ENCODE data around the gene LEMD3. TPM values are rescaled to one million over a fixed set of nuclear protein-coding genes. Genes with fewer than 3 reads are reported as not detected.

Gene LEMD3
- total RNA-seq, 1 donor from 2014 or later = 44.4 TPM

GRCh38 chr12:65257986-65258385 is 88.6 kb downstream of the LEMD3 start:
- no peak overlapping the region for H3K27ac Mint-ChIP-seq
- no peaks in the 10 kb centered on the region for H3K27me3 Mint-ChIP-seq (ENCODE audit: low read depth)

GRCh38 chr12:65259501-65259900 is 90.1 kb downstream of the LEMD3 start:
- H3K4me1 Mint-ChIP-seq = no peaks in the 10 kb centered on the region
- peaks cover 19% of the 10 kb centered on the region for H3K9me3 Mint-ChIP-seq
- H3K27ac Mint-ChIP-seq = no peak overlapping the region
- DNase-seq (ENCODE audit: low spot score in 2 of 2, unreplicated experiment in 2 of 2) = no peak
- H3K4me3 Mint-ChIP-seq = no peak overlapping the region
- no peak for TF ChIP-seq CTCF (IDR thresholded peaks at IDR 0.05; ENCODE audit: unreplicated experiment)
- no peaks in the 10 kb centered on the region for H3K27me3 Mint-ChIP-seq (ENCODE audit: low read depth)
- H3K36me3 Mint-ChIP-seq = no peaks in the 10 kb centered on the region

More at GRCh38 chr12:65257986-65258385, 88.6 kb downstream of the LEMD3 start:
- no peaks in the 10 kb centered on the region for H3K36me3 Mint-ChIP-seq
- no peaks in the 10 kb centered on the region for H3K4me1 Mint-ChIP-seq
- DNase-seq (ENCODE audit: low spot score in 2 of 2, unreplicated experiment in 2 of 2) = no peak
- no peak overlapping the region for H3K4me3 Mint-ChIP-seq
- H3K9me3 Mint-ChIP-seq = peaks cover 17% of the 10 kb centered on the region
- TF ChIP-seq CTCF (IDR thresholded peaks at IDR 0.05; ENCODE audit: unreplicated experiment) = no peak

- Mint-ChIP-seq H3K27ac (no peak overlapping the region), H3K27me3 (ENCODE audit: low read depth) (no peaks in the 10 kb centered on the region), H3K9me3 (peaks cover 16% of the 10 kb centered on the region), H3K36me3 (no peaks in the 10 kb centered on the region), H3K4me1 (peaks cover 2% of the 10 kb centered on the region), H3K4me3 (no peak overlapping the region)
- TF ChIP-seq CTCF (IDR thresholded peaks at IDR 0.05; ENCODE audit: unreplicated experiment) = no peak
- DNase-seq (ENCODE audit: low spot score in 2 of 2, unreplicated experiment in 2 of 2) = no peak
These were observed 94.4 kb downstream of the LEMD3 start for GRCh38 chr12:65263777-65264176.

- DNase-seq (ENCODE audit: low spot score in 2 of 2, unreplicated experiment in 2 of 2) = no peak
- H3K4me3 Mint-ChIP-seq = no peak overlapping the region
- peaks cover 2% of the 10 kb centered on the region for H3K4me1 Mint-ChIP-seq
- no peak for TF ChIP-seq CTCF (IDR thresholded peaks at IDR 0.05; ENCODE audit: unreplicated experiment)
- H3K27ac Mint-ChIP-seq = no peak overlapping the region
- H3K27me3 Mint-ChIP-seq (ENCODE audit: low read depth) = no peaks in the 10 kb centered on the region
- H3K36me3 Mint-ChIP-seq = no peaks in the 10 kb centered on the region
- peaks cover 9% of the 10 kb centered on the region for H3K9me3 Mint-ChIP-seq
These were observed 97.0 kb downstream of the LEMD3 start for GRCh38 chr12:65266408-65266807.

GRCh38 chr12:65269603-65270002 is 100.2 kb downstream of the LEMD3 start:
- TF ChIP-seq CTCF (IDR thresholded peaks at IDR 0.05; ENCODE audit: unreplicated experiment) = no peak
- H3K27ac Mint-ChIP-seq = no peak overlapping the region

More at GRCh38 chr12:65269603-65270002, 100.2 kb downstream of the LEMD3 start:
- H3K9me3 Mint-ChIP-seq = peaks cover 4% of the 10 kb centered on the region
- no peak for DNase-seq (ENCODE audit: low spot score in 2 of 2, unreplicated experiment in 2 of 2)
- H3K4me3 Mint-ChIP-seq = no peak overlapping the region
- no peaks in the 10 kb centered on the region for H3K36me3 Mint-ChIP-seq
- H3K4me1 Mint-ChIP-seq = peaks cover 2% of the 10 kb centered on the region
- H3K27me3 Mint-ChIP-seq (ENCODE audit: low read depth) = no peaks in the 10 kb centered on the region

Measured in mesothelial cell of epicardium (in vitro differentiated cells).